WERI-Rb-1 (cell line): ENCODE data around the gene TBL1Y.

Experiments used
- DNase-seq: peaks from one replicate; pipeline ENCODE4 v3.0.0-alpha.2; 2020
- H3K27ac ChIP-seq: fragments of 250-450 bp; sonication (Bioruptor Pico); 2 replicates; pipeline ENCODE4 v1.5.1; 2020; ENCODE audit warnings: mild to moderate bottlenecking, moderate library complexity
- H3K27me3 ChIP-seq: fragments of 250-450 bp; sonication (Bioruptor Pico); 2 replicates; pipeline ENCODE4 v1.5.1; 2021; ENCODE audit warnings: mild to moderate bottlenecking, low read depth, moderate library complexity; ENCODE audit not compliant: insufficient read depth, severe bottlenecking
- H3K36me3 ChIP-seq: fragments of 250-450 bp; sonication (Bioruptor Pico); 2 replicates; pipeline ENCODE4 v1.5.1; 2020; ENCODE audit warnings: mild to moderate bottlenecking, moderate library complexity
- H3K4me3 ChIP-seq: 2 replicates; pipeline ENCODE4 v1.5.1; 2011; ENCODE audit warnings: low read depth, mild to moderate bottlenecking, control low read depth, low read length
- H3K9me3 ChIP-seq: fragments of 250-450 bp; sonication (Bioruptor Pico); 2 replicates; pipeline ENCODE4 v1.5.1; 2021; ENCODE audit warnings: mild to moderate bottlenecking, moderate library complexity; ENCODE audit not compliant: severe bottlenecking
- TF ChIP-seq, protein P1 (sequence below): IDR thresholded peaks from 2 replicates; pipeline ENCODE4 v1.5.1; 2011; ENCODE audit warnings: low read depth, mild to moderate bottlenecking, control low read depth, inconsistent platforms, low read length

TBL1Y gene

DNA sequence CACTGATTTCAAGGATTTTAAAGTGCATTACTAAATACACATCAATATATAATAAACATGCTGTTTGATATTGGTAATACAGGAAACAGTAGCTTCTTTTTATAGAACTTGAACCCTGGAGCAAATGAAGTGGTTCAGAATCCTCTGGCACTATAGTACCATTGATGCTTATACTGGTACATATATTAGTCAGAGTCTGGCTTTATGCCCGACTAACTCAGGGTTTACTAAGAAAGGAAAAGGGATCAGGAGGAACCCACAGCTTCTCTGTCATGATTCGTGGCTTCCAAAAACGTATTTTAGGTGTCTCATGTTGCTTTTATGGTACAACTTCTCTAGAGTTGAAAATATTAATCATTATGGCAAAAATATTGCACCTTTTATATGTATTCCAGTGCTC, 72.7 kb downstream of the TBL1Y start:
- Histone ChIP-seq H3K27me3 (no peaks in the 10 kb centered on the region), H3K27ac (no peak overlapping the region), H3K9me3 (no peaks in the 10 kb centered on the region), H3K36me3 (no peaks in the 10 kb centered on the region), H3K4me3 (no peak overlapping the region)
- no peak for DNase-seq
- TF ChIP-seq, protein P1, sequence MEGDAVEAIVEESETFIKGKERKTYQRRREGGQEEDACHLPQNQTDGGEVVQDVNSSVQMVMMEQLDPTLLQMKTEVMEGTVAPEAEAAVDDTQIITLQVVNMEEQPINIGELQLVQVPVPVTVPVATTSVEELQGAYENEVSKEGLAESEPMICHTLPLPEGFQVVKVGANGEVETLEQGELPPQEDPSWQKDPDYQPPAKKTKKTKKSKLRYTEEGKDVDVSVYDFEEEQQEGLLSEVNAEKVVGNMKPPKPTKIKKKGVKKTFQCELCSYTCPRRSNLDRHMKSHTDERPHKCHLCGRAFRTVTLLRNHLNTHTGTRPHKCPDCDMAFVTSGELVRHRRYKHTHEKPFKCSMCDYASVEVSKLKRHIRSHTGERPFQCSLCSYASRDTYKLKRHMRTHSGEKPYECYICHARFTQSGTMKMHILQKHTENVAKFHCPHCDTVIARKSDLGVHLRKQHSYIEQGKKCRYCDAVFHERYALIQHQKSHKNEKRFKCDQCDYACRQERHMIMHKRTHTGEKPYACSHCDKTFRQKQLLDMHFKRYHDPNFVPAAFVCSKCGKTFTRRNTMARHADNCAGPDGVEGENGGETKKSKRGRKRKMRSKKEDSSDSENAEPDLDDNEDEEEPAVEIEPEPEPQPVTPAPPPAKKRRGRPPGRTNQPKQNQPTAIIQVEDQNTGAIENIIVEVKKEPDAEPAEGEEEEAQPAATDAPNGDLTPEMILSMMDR: no peak

DNA sequence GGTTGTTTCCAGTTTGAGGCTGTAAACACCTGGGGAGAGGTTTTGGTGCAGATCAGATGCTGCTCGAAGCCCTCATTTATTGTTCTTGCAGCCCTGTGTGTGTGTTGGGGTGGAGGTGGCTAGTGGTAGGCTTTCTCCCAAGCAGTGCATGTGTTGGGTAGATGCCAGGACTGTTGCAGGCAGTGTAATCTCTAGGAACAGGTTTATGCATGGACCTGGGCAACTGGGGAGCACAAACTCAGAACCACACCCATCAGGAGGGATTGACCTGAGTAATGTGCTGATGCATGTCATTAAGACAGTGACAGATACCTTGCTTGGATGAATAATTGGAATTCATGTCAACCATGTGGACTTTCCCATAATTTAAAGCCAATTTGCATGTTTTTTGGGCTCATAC, 77.3 kb downstream of the TBL1Y start:
- Histone ChIP-seq H3K27ac (no peak overlapping the region), H3K4me3 (no peak overlapping the region), H3K36me3 (no peaks in the 10 kb centered on the region), H3K9me3 (no peaks in the 10 kb centered on the region), H3K27me3 (no peaks in the 10 kb centered on the region)
- DNase-seq: no peak
- TF ChIP-seq, protein P1: no peak

- no peak overlapping the region for H3K4me3 ChIP-seq
- no peaks in the 10 kb centered on the region for H3K9me3 ChIP-seq
- H3K27ac ChIP-seq: no peak overlapping the region
- DNase-seq: no peak
- H3K36me3 ChIP-seq: no peaks in the 10 kb centered on the region
- no peaks in the 10 kb centered on the region for H3K27me3 ChIP-seq
- TF ChIP-seq, protein P1: no peak
These were observed 79.6 kb downstream of the TBL1Y start for GRCh38 chrY:6989886-6990620.

- no peak overlapping the region for H3K4me3 ChIP-seq
- H3K27me3 ChIP-seq: no peaks in the 10 kb centered on the region
- no peak overlapping the region for H3K27ac ChIP-seq
- no peaks in the 10 kb centered on the region for H3K36me3 ChIP-seq
- H3K9me3 ChIP-seq: no peaks in the 10 kb centered on the region
- TF ChIP-seq, protein P1: no peak
- no peak for DNase-seq
These were observed 81.5 kb downstream of the TBL1Y start for GRCh38 chrY:6992041-6992440.

DNA sequence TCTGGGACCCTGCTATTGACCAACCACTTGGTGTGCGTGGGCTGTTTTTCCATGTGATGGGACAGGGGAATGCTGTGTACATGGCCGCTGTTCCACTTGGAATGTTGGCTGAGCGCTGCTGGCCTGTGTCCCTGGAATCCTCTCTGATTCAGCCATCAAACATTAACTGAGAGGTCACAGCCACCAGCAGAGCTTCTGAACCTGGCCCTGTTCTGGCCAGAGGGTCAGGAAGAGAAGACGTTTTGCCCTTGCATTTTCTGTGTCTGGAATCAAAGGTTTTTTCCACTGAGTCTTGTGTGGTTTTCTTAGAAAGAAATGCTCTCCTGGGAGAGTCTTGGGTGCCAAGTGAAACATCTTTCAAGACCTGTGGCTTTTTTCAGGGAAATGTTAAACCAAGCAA, 85.5 kb downstream of the TBL1Y start:
- no peaks in the 10 kb centered on the region for H3K9me3 ChIP-seq
- DNase-seq: no peak
- TF ChIP-seq, protein P1: no peak
- no peaks in the 10 kb centered on the region for H3K36me3 ChIP-seq
- H3K27me3 ChIP-seq: no peaks in the 10 kb centered on the region
- H3K27ac ChIP-seq: no peak overlapping the region
- no peak overlapping the region for H3K4me3 ChIP-seq
